ENCODE measurements around the gene MAP6.

GRCh38 chr11:75659836-75660235, 9.0 kb downstream of the MAP6 start:
- TF ChIP-seq, protein P1, sequence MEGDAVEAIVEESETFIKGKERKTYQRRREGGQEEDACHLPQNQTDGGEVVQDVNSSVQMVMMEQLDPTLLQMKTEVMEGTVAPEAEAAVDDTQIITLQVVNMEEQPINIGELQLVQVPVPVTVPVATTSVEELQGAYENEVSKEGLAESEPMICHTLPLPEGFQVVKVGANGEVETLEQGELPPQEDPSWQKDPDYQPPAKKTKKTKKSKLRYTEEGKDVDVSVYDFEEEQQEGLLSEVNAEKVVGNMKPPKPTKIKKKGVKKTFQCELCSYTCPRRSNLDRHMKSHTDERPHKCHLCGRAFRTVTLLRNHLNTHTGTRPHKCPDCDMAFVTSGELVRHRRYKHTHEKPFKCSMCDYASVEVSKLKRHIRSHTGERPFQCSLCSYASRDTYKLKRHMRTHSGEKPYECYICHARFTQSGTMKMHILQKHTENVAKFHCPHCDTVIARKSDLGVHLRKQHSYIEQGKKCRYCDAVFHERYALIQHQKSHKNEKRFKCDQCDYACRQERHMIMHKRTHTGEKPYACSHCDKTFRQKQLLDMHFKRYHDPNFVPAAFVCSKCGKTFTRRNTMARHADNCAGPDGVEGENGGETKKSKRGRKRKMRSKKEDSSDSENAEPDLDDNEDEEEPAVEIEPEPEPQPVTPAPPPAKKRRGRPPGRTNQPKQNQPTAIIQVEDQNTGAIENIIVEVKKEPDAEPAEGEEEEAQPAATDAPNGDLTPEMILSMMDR (IDR thresholded peaks at IDR 0.05; ENCODE audit: low read length), result no peak
- no peak for TF ChIP-seq EZH2 (IDR thresholded peaks at IDR 0.05; ENCODE audit: borderline replicate concordance, low read length)

Data from OCI-LY1 (cell line).